ENCODE measurements around the gene CYB561D2.

The CYB561D2 gene

DNA sequence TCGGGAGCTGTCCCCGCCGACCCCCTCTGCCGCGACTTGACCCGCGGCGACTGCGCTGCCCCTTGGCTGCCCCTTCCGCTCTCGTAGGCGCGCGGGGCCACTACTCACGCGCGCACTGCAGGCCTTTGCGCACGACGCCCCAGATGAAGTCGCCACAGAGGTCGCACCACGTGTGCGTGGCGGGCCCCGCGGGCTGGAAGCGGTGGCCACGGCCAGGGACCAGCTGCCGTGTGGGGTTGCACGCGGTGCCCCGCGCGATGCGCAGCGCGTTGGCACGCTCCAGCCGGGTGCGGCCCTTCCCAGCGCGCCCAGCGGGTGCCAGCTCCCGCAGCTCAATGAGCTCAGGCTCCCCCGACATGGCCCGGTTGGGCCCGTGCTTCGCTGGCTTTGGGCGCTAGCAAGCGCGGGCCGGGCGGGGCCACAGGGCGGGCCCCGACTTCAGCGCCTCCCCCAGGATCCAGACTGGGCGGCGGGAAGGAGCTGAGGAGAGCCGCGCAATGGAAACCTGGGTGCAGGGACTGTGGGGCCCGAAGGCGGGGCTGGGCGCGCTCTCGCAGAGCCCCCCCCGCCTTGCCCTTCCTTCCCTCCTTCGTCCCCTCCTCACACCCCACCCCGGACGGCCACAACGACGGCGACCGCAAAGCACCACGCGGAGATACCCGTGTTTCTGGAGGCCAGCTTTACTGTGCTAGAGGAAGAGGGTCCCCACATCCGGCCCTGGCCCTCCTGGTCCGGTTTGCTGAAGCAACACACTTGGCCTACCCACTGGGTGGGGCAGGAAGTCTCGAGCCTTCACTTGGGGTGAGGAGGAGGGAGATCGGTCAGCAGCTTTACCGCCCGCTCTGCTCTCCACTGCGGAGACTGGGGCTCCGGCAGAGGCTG is 10.0 kb upstream of the CYB561D2 start, which contains the start of gene RASSF1:
RASSF1 (minus strand) TSS at position 389 of the 882 bp plus-strand sequence; CDS start at position 358, 31 bp downstream.
- TF ChIP-seq, protein P1, sequence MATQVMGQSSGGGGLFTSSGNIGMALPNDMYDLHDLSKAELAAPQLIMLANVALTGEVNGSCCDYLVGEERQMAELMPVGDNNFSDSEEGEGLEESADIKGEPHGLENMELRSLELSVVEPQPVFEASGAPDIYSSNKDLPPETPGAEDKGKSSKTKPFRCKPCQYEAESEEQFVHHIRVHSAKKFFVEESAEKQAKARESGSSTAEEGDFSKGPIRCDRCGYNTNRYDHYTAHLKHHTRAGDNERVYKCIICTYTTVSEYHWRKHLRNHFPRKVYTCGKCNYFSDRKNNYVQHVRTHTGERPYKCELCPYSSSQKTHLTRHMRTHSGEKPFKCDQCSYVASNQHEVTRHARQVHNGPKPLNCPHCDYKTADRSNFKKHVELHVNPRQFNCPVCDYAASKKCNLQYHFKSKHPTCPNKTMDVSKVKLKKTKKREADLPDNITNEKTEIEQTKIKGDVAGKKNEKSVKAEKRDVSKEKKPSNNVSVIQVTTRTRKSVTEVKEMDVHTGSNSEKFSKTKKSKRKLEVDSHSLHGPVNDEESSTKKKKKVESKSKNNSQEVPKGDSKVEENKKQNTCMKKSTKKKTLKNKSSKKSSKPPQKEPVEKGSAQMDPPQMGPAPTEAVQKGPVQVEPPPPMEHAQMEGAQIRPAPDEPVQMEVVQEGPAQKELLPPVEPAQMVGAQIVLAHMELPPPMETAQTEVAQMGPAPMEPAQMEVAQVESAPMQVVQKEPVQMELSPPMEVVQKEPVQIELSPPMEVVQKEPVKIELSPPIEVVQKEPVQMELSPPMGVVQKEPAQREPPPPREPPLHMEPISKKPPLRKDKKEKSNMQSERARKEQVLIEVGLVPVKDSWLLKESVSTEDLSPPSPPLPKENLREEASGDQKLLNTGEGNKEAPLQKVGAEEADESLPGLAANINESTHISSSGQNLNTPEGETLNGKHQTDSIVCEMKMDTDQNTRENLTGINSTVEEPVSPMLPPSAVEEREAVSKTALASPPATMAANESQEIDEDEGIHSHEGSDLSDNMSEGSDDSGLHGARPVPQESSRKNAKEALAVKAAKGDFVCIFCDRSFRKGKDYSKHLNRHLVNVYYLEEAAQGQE (IDR thresholded peaks at IDR 0.05; ENCODE audit: low read depth) = no peak
- TF ChIP-seq, protein P2, sequence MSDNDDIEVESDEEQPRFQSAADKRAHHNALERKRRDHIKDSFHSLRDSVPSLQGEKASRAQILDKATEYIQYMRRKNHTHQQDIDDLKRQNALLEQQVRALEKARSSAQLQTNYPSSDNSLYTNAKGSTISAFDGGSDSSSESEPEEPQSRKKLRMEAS (IDR thresholded peaks at IDR 0.05) = no peak
- TF ChIP-seq, protein P3, sequence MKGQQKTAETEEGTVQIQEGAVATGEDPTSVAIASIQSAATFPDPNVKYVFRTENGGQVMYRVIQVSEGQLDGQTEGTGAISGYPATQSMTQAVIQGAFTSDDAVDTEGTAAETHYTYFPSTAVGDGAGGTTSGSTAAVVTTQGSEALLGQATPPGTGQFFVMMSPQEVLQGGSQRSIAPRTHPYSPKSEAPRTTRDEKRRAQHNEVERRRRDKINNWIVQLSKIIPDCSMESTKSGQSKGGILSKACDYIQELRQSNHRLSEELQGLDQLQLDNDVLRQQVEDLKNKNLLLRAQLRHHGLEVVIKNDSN (IDR thresholded peaks at IDR 0.05) = no peak
- TF ChIP-seq CEBPB (IDR thresholded peaks at IDR 0.05) (no peak), CREB1 (IDR thresholded peaks at IDR 0.05; ENCODE audit: low read depth) (no peak), RAD21 (IDR thresholded peaks at IDR 0.05; ENCODE audit: low read depth) (no peak), YY1 (IDR thresholded peaks at IDR 0.05; ENCODE audit: low read depth) (no peak), TCF12 (IDR thresholded peaks at IDR 0.05; ENCODE audit: low read depth) (no peak)

DNA sequence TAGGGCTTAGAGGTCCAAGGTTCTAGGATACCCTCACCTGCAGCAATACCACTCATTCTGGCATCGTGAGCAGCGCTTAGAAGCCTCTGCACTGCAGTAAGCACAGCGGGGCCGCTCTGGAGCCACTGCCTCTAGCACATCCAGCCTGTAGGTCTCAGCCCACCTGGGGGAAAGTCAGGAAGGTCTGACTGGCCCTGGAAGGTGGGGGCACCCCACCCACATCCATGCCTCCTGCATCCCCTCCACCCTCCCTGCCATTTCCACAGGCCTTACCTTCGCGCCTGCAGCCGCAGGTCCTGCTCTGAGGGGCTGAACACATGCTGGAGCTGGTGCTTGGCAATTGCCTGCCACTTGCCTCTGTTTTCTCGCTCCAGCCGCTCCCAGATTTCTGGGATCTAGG is 9.1 kb upstream of the CYB561D2 start:
- TF ChIP-seq TCF12 (IDR thresholded peaks at IDR 0.05; ENCODE audit: low read depth) (no peak), CREB1 (IDR thresholded peaks at IDR 0.05; ENCODE audit: low read depth) (no peak), NFIC (IDR thresholded peaks at IDR 0.05) (no peak), EGR1 (IDR thresholded peaks at IDR 0.05) (no peak), EP300 (IDR thresholded peaks at IDR 0.05; ENCODE audit: borderline replicate concordance) (no peak), ZBTB7A (IDR thresholded peaks at IDR 0.05; ENCODE audit: low read depth) (no peak), FOXM1 (IDR thresholded peaks at IDR 0.05; ENCODE audit: borderline replicate concordance, low read depth) (no peak)
- TF ChIP-seq, protein P2 (IDR thresholded peaks at IDR 0.05) = no peak
- TF ChIP-seq, protein P3 (IDR thresholded peaks at IDR 0.05) = no peak
- TF ChIP-seq, protein P1 (IDR thresholded peaks at IDR 0.05; ENCODE audit: low read depth) = no peak

DNA sequence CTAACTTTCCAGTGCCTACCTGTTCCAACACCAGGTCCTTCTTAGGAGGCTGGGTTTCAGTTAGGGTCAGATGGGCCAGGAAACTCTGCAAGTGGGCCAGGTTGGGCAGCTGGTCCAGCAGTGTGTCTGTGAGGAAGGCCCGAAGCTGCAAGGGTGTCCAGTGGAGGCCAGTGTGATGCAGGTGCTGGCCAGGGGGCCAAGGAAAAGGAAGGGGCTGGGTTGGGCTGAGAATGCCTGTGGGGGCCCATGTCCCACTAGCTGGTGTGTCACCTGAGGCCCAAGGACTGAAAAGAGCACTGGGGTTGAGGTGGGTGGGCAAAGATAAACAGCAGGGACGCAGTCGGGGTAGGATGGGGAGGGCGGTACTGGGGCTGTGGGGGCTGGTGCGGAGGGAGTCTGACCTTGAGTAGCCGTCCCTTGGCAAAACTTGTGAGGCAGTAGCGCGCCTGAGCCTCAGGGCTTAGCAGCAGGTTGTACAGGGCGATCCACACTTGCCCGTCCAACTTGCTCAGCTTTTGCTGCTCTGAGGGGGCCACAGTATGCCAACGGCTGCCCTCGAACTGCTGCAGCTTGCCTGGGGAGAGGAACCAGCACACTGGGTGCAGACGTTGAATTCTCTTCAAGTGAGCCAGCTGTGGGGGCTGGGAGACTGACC is 8.5 kb upstream of the CYB561D2 start:
- no peak for TF ChIP-seq TEAD4 (IDR thresholded peaks at IDR 0.05)
- TF ChIP-seq, protein P2 (IDR thresholded peaks at IDR 0.05) = no peak
- TF ChIP-seq CREB1 (IDR thresholded peaks at IDR 0.05; ENCODE audit: low read depth) = no peak
- TF ChIP-seq YY1 (IDR thresholded peaks at IDR 0.05; ENCODE audit: low read depth) = no peak

DNA sequence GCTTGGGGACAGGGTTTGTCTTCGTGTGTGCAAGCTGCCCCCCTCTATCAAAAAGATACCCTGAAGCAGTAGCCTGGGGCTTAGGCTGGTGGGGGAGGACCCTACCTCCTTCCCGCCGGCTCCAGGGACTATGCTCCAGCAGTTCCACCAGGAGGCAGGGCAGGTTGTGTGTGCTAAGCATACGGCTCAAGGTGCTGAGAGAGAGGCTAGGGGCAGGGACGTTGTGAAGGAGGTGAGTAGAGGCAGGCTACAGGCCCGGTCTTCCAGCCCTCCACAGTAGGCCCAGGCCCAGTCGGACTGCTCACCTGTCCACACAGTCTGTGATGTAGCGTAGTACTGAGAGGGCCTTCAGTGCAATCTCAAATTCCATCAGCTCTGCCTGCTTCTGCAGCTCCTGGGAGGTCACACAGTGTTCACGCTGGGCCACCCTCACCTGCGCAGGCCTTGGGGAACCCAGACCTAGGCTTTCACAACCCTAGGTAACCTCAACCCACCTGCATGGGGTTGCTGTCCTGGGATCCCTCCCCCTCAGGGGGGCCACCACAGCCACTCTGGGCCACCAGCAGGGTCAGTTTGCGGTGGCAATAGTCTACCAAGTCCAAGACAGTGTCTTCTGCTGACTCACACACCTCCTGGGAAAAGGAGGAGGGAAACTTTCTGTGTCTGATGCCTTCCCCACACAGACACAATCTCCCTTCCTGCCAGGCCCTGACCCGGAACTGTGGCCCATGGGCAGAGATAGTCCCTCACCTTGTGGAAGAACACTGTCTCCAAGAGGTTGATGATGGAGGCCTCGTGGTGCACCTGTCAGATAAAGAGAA is 7.6 kb upstream of the CYB561D2 start:
- no peak for TF ChIP-seq RAD21 (IDR thresholded peaks at IDR 0.05; ENCODE audit: low read depth)
- TF ChIP-seq, protein P3 (IDR thresholded peaks at IDR 0.05) = no peak
- TF ChIP-seq EGR1 (IDR thresholded peaks at IDR 0.05) = no peak
- TF ChIP-seq, protein P1 (IDR thresholded peaks at IDR 0.05; ENCODE audit: low read depth) = no peak
- TF ChIP-seq TCF12 (IDR thresholded peaks at IDR 0.05; ENCODE audit: low read depth) = no peak
- TF ChIP-seq TEAD4 (IDR thresholded peaks at IDR 0.05) = no peak

All from Ishikawa (cell line).